H1 (cell line): ENCODE data around the gene FNIP2. TPM values are rescaled to one million over a fixed set of nuclear protein-coding genes. Genes with fewer than 3 reads are reported as not detected.

Source experiments
- CTCF ChIA-PET: fragments of 300-600 bp; sonication (Branson Sonifier 250); formaldehyde crosslinking; loops from one replicate; lab custom pipeline; 2021; ENCODE audit not compliant: partially characterized antibody; lab: Charles Lee
- POLR2A ChIA-PET: fragments of 300-600 bp; sonication (Branson Sonifier 250); formaldehyde crosslinking; loops from one replicate; lab custom pipeline; 2021; ENCODE audit warnings: inconsistent platforms; ENCODE audit not compliant: partially characterized antibody; lab: Charles Lee
- DNase-seq, 2 experiments: peaks; one replicate each; pipeline versions ENCODE4 v3.0.0 to v3.0.0-alpha.2; 2010 to 2022; ENCODE audit warnings: low spot score in 2 of 2, low read depth in 1 of 2, mixed read lengths in 1 of 2
- FAIRE-seq: peaks from 2 replicates; lab custom pipeline; 2011; peaks lifted over from hg19 to GRCh38; lab: Jason Lieb, UNC
- H2AFZ ChIP-seq: 2 replicates; pipeline ENCODE4 v1.8.1; 2012; ENCODE audit warnings: low read length, inconsistent platforms
- H2AK5ac ChIP-seq: 2 replicates; pipeline ENCODE4 v1.6.1; 2013; ENCODE audit warnings: low read depth, low read length
- H2BK120ac ChIP-seq: replicated peaks from 2 replicates; pipeline ENCODE3; 2013; ENCODE audit warnings: low read depth, low read length, inconsistent platforms
- H2BK12ac ChIP-seq: 2 replicates; pipeline ENCODE4 v1.6.1; 2013; ENCODE audit warnings: low read depth, low read length
- H2BK15ac ChIP-seq: 2 replicates; pipeline ENCODE4 v1.6.1; 2013; ENCODE audit warnings: low read length
- H2BK20ac ChIP-seq: 2 replicates; pipeline ENCODE4 v1.6.1; 2013; ENCODE audit warnings: low read length
- H2BK5ac ChIP-seq: 2 replicates; pipeline ENCODE4 v1.6.1; 2013; ENCODE audit warnings: low read depth, low read length
- H3K14ac ChIP-seq: 2 replicates; pipeline ENCODE4 v1.6.1; 2013; ENCODE audit warnings: inconsistent platforms; ENCODE audit not compliant: insufficient read length
- H3K18ac ChIP-seq: 2 replicates; pipeline ENCODE4 v1.6.1; 2013; ENCODE audit warnings: low read length; ENCODE audit errors: extremely low read depth
- H3K23ac ChIP-seq: 2 replicates; pipeline ENCODE4 v1.6.1; 2013; ENCODE audit warnings: inconsistent platforms; ENCODE audit not compliant: insufficient read length
- H3K23me2 ChIP-seq: 2 replicates; pipeline ENCODE4 v1.6.1; 2013; ENCODE audit warnings: low read depth, low read length
- H3K27ac ChIP-seq: 2 replicates; pipeline ENCODE4 v1.6.1; 2011; ENCODE audit warnings: low read depth, low read length, inconsistent platforms
- H3K27me3 ChIP-seq, 4 experiments: replicated peaks in 1 of 4; 1 replicate in 1 of 4; 2 replicates in 3 of 4; pipeline versions ENCODE4 v1.6.1 to v1.8.1; 2011 to 2013; ENCODE audit warnings: low read length in 3 of 4, mild to moderate bottlenecking in 3 of 4, inconsistent platforms in 2 of 4, mixed read lengths in 2 of 4, moderate library complexity in 1 of 4; ENCODE audit not compliant: control insufficient read depth in 3 of 4, insufficient read depth in 3 of 4; ENCODE audit errors: extremely low read depth in 1 of 4
- H3K36me3 ChIP-seq, 4 experiments: 2 replicates each; pipeline versions ENCODE4 v1.6.1 to v1.8.1; 2011 to 2013; ENCODE audit warnings: mild to moderate bottlenecking in 4 of 4, low read length in 3 of 4, moderate library complexity in 2 of 4, control low read depth in 1 of 4, inconsistent platforms in 1 of 4; ENCODE audit not compliant: insufficient read depth in 4 of 4, control insufficient read depth in 2 of 4
- H3K4ac ChIP-seq: replicated peaks from 2 replicates; pipeline ENCODE3; 2013; ENCODE audit warnings: low read length, low read depth, mixed read lengths, inconsistent platforms; ENCODE audit not compliant: insufficient read length
- H3K4me1 ChIP-seq, 4 experiments: replicated peaks in 1 of 4; 1 replicate in 1 of 4; 2 replicates in 3 of 4; pipeline versions ENCODE4 v1.6.1 to v1.8.1; 2011 to 2013; ENCODE audit warnings: low read length in 3 of 4, inconsistent platforms in 2 of 4, mixed read lengths in 1 of 4; ENCODE audit not compliant: insufficient read depth in 4 of 4, control insufficient read depth in 3 of 4
- H3K4me2 ChIP-seq, 2 experiments: 2 replicates each; pipeline versions ENCODE4 v1.6.1 to v1.8.1; 2011 to 2013; ENCODE audit warnings: low read depth in 2 of 2, low read length in 2 of 2, control low read depth in 1 of 2, inconsistent platforms in 1 of 2, mild to moderate bottlenecking in 1 of 2; ENCODE audit not compliant: insufficient read depth in 1 of 2
- H3K4me3 ChIP-seq, 4 experiments: fragments of 200-600, 300-600 bp in 1 of 4; sonication (generic), shearing (Covaris generic), sonication (Bioruptor Twin) in 1 of 4; 2 replicates each; pipeline versions ENCODE4 v1.5.1 to v1.8.1; 2011 to 2016; ENCODE audit warnings: low read length in 4 of 4, low read depth in 3 of 4, control low read depth in 2 of 4, inconsistent platforms in 2 of 4, mild to moderate bottlenecking in 2 of 4, mixed read lengths in 1 of 4, moderate library complexity in 1 of 4; ENCODE audit not compliant: insufficient read depth in 2 of 4; ENCODE audit errors: extremely low read depth in 1 of 4
- H3K56ac ChIP-seq: replicated peaks from 2 replicates; pipeline ENCODE3; 2013; ENCODE audit warnings: low read depth, mild to moderate bottlenecking, mixed read lengths, low read length, inconsistent platforms; ENCODE audit not compliant: insufficient read length
- H3K79me1 ChIP-seq: 2 replicates; pipeline ENCODE4 v1.6.1; 2013; ENCODE audit warnings: low read depth, low read length, control low read depth
- H3K79me2 ChIP-seq, 2 experiments: 2 replicates each; pipeline versions ENCODE4 v1.6.1 to v1.8.1; 2012 to 2013; ENCODE audit warnings: low read length in 2 of 2, mild to moderate bottlenecking in 2 of 2, inconsistent platforms in 1 of 2; ENCODE audit not compliant: insufficient read depth in 2 of 2, control insufficient read depth in 1 of 2
- H3K9ac ChIP-seq, 4 experiments: replicated peaks in 1 of 4; 1 replicate in 1 of 4; 2 replicates in 3 of 4; pipeline versions ENCODE4 v1.6.1 to v1.8.1; 2011 to 2013; ENCODE audit warnings: low read depth in 3 of 4, low read length in 3 of 4, control low read depth in 2 of 4, mild to moderate bottlenecking in 2 of 4, moderate library complexity in 2 of 4, inconsistent platforms in 1 of 4; ENCODE audit errors: extremely low read depth in 1 of 4
- H3K9me3 ChIP-seq, 2 experiments: 2 replicates each; pipeline versions ENCODE4 v1.6.1 to v1.8.1; 2012 to 2013; ENCODE audit warnings: mild to moderate bottlenecking in 2 of 2, moderate library complexity in 2 of 2, control low read depth in 1 of 2, inconsistent platforms in 1 of 2, low read depth in 1 of 2, low read length in 1 of 2, mixed read lengths in 1 of 2; ENCODE audit not compliant: insufficient read depth in 2 of 2
- H4K20me1 ChIP-seq, 2 experiments: replicated peaks in 1 of 2; 2 replicates each; pipeline versions ENCODE3 to v1.8.1; 2011 to 2013; ENCODE audit warnings: inconsistent platforms in 2 of 2, low read length in 2 of 2, mild to moderate bottlenecking in 1 of 2; ENCODE audit not compliant: insufficient read depth in 2 of 2, control insufficient read depth in 1 of 2
- H4K5ac ChIP-seq: 2 replicates; pipeline ENCODE4 v1.6.1; 2013; ENCODE audit warnings: low read length, low read depth, mixed read lengths, inconsistent platforms; ENCODE audit not compliant: insufficient read length
- H4K8ac ChIP-seq: 2 replicates; pipeline ENCODE4 v1.8.0; 2013; ENCODE audit warnings: mild to moderate bottlenecking, moderate library complexity, low read length, inconsistent platforms; ENCODE audit not compliant: insufficient read depth; ENCODE audit errors: extremely low read depth
- H4K91ac ChIP-seq: replicated peaks from 2 replicates; pipeline ENCODE3; 2013; ENCODE audit warnings: low read length, mixed read lengths, inconsistent platforms; ENCODE audit not compliant: insufficient read length
- ASH2L ChIP-seq: fragments of 200-600, 300-600 bp; sonication (generic); IDR thresholded peaks from one replicate; pipeline ENCODE4 v1.7.1; 2017; ENCODE audit warnings: low read length
- BCL11A ChIP-seq, 2 experiments: IDR thresholded peaks; one replicate each; pipeline ENCODE4 v1.6.1; 2011; ENCODE audit warnings: low read depth in 2 of 2, low read length in 2 of 2, mild to moderate bottlenecking in 2 of 2
- BRCA1 ChIP-seq: IDR thresholded peaks from 2 replicates; pipeline ENCODE4 v1.6.1; 2012; ENCODE audit warnings: low read depth, low read length, improper control_type of control experiment
- RFX5 ChIP-seq: IDR thresholded peaks from 2 replicates; pipeline ENCODE4 v1.6.1; 2011; ENCODE audit warnings: low read depth, low read length, improper control_type of control experiment, borderline replicate concordance
- RNF2 ChIP-seq: fragments of 200-900, 300-1000 bp; sonication (generic); IDR thresholded peaks from 2 replicates; pipeline ENCODE4 v1.7.1; 2016; ENCODE audit warnings: borderline replicate concordance, low read depth, mild to moderate bottlenecking, antibody characterized with exemption, low read length; ENCODE audit not compliant: poor library complexity, severe bottlenecking; ENCODE audit errors: missing control alignments
- SP1 ChIP-seq: IDR thresholded peaks from 2 replicates; pipeline ENCODE4 v1.6.1; 2011; ENCODE audit warnings: low read depth, low read length
- TAF7 ChIP-seq: optimal IDR thresholded peaks from 2 replicates; pipeline ENCODE3; 2011; ENCODE audit warnings: low read depth, mild to moderate bottlenecking, inconsistent platforms, low read length, moderate library complexity, borderline replicate concordance
- TCF12 ChIP-seq: IDR thresholded peaks from 2 replicates; pipeline ENCODE4 v1.6.1; 2011; ENCODE audit warnings: low read depth, mild to moderate bottlenecking, low read length
- YY1 ChIP-seq: IDR thresholded peaks from 2 replicates; pipeline ENCODE4 v1.6.1; 2011; ENCODE audit warnings: low read depth, mild to moderate bottlenecking, low read length
- WGBS, 2 experiments: shearing (Covaris generic) in 1 of 2; methylation state at CpG; one replicate each; pipeline versions ENCODE4 v1.1.6 to v1.1.7; 2013 to 2015; ENCODE audit warnings: low lambda C conversion rate in 2 of 2, mixed read lengths in 2 of 2, inconsistent platforms in 1 of 2, low coverage in 1 of 2, missing lambda C conversion rate in 1 of 2; ENCODE audit not compliant: insufficient replicate concordance in 2 of 2, insufficient coverage in 1 of 2, insufficient read length in 1 of 2; ENCODE audit errors: extremely low coverage in 1 of 2, missing lambda C conversion rate in 1 of 2; 5-methylcytosine and 5-hydroxymethylcytosine counted together
- polyA plus RNA-seq, 7 experiments: library from polyadenylated mRNA; depleted of rRNA in 3 of 7; stranded (reverse) in 5 of 7; unstranded in 2 of 7; fragments of >200 nt in 5 of 7; fragments of 200-250 nt in 2 of 7; gene quantifications; 1 replicate in 5 of 7; 2 replicates in 1 of 7; 4 replicates in 1 of 7; pipeline versions ENCODE4 v1.2.1 to v1.2.3, GENCODE V29; 2011 to 2013; ENCODE audit warnings: missing spikeins in 2 of 7, mixed read lengths in 2 of 7
- total RNA-seq: library from RNA; stranded (reverse); fragmentation: NEBNext Ultra II Directional; extraction: Animal tissue kit (Norgen Biotek cat#: 25700); gene quantifications from 2 replicates; pipeline ENCODE4 v1.2.1, GENCODE V29; 2021
- TF ChIP-seq, protein P1 (sequence below): IDR thresholded peaks from 2 replicates; pipeline ENCODE4 v1.6.1; 2012; ENCODE audit warnings: inconsistent platforms
- TF ChIP-seq, protein P2 (sequence below): IDR thresholded peaks from 2 replicates; pipeline ENCODE4 v1.6.1; 2011; ENCODE audit warnings: low read length, improper control_type of control experiment
- TF ChIP-seq, protein P3 (sequence below): IDR thresholded peaks from 2 replicates; pipeline ENCODE4 v1.6.1; 2012; ENCODE audit warnings: inconsistent platforms

FNIP2 gene
- total and polyA plus RNA-seq, 2 of the 8 experiments (the other 6 are each of a cell fraction or from before 2014, with no cell fraction given): 4.0 to 13.0 TPM

DNA sequence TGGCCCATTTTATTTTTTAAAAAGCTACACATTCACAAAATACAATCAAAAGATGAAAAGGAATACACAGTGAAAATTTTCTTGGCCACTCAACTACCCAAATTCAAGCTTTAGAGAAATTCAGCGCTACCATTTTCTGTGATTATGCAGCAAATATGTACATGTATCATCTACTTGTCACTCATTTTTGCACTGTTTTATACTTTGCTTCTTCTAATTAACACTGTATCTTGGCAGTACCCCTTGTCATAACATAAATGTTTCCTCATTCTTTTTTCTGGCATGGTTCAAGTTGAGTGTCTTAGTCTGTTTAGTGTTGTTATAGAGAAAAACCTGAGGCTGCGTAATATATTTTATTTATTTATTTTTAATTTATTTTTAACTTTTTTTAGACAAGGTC, 30.0 kb upstream of the FNIP2 start:
- no peak overlapping the region for H3K9ac ChIP-seq
- no peaks in the 10 kb centered on the region for H3K79me1 ChIP-seq
- no peak overlapping the region for H3K27ac ChIP-seq
- H3K18ac ChIP-seq: no peak overlapping the region
- 96% methylated on average over 2 of the region's 2 CpGs; no CpG with 5 or more reads in 1 of the 2 experiments for WGBS, 2 experiments
- no peaks in the 10 kb centered on the region for H3K9me3 ChIP-seq
- H4K91ac ChIP-seq: no peak overlapping the region
- H3K79me2 ChIP-seq: no peaks in the 10 kb centered on the region
- no peak overlapping the region for H3K4me2 ChIP-seq
- H4K20me1 ChIP-seq: no peaks in the 10 kb centered on the region
- no peak overlapping the region for H2AFZ ChIP-seq
- no peak overlapping the region for H2BK120ac ChIP-seq
- no peak overlapping the region for H3K23ac ChIP-seq
- H2BK20ac ChIP-seq: no peak overlapping the region
- no peak overlapping the region for H2BK5ac ChIP-seq
- H2BK15ac ChIP-seq: no peak overlapping the region
- no peaks in the 10 kb centered on the region for H3K36me3 ChIP-seq
- H3K56ac ChIP-seq: no peak overlapping the region
- H2BK12ac ChIP-seq: no peak overlapping the region
- peaks cover 0 to 2% (median 0%) of the 10 kb centered on the region in 4 experiments; a peak in 1 of 7 replicates for H3K4me1 ChIP-seq
- no peak overlapping the region for H2AK5ac ChIP-seq
- H3K14ac ChIP-seq: no peak overlapping the region
- FAIRE-seq: no peak
- ChIA-PET POLR2A (no interaction called here), CTCF (interaction anchor here (0.6 to 1.0 kb wide), 5 partner anchors 9 to 113 kb away, joined by 3 to 4 read pairs (median 3); no protein-coding TSS in a partner anchor)
- DNase-seq: no peak
- H3K23me2 ChIP-seq: peaks cover 3% of the 10 kb centered on the region; the same call in 1 of the 2 replicates
- no peaks in the 10 kb centered on the region for H3K27me3 ChIP-seq
- H4K8ac ChIP-seq: no peak overlapping the region
- H3K4me3 ChIP-seq: no peak overlapping the region
- no peak overlapping the region for H3K4ac ChIP-seq
- H4K5ac ChIP-seq: no peak overlapping the region
- TF ChIP-seq, protein P1, sequence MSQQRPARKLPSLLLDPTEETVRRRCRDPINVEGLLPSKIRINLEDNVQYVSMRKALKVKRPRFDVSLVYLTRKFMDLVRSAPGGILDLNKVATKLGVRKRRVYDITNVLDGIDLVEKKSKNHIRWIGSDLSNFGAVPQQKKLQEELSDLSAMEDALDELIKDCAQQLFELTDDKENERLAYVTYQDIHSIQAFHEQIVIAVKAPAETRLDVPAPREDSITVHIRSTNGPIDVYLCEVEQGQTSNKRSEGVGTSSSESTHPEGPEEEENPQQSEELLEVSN: no peak
- no peak for TF ChIP-seq TAF7
- no peak for TF ChIP-seq BRCA1
- no peak for TF ChIP-seq BCL11A (IDR thresholded peaks at IDR 0.05; ENCODE audit: low read depth in 2 of 2, low read length in 2 of 2)
- no peak for TF ChIP-seq ASH2L
- TF ChIP-seq, protein P2, sequence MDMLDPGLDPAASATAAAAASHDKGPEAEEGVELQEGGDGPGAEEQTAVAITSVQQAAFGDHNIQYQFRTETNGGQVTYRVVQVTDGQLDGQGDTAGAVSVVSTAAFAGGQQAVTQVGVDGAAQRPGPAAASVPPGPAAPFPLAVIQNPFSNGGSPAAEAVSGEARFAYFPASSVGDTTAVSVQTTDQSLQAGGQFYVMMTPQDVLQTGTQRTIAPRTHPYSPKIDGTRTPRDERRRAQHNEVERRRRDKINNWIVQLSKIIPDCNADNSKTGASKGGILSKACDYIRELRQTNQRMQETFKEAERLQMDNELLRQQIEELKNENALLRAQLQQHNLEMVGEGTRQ: no peak
- no peak for TF ChIP-seq SP1
- no peak for TF ChIP-seq RNF2
- no peak for TF ChIP-seq RFX5
- TF ChIP-seq YY1: no peak
- TF ChIP-seq, protein P3, sequence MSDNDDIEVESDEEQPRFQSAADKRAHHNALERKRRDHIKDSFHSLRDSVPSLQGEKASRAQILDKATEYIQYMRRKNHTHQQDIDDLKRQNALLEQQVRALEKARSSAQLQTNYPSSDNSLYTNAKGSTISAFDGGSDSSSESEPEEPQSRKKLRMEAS: no peak
- TF ChIP-seq TCF12: no peak
